Neural cell (in vitro differentiated cells): ENCODE measurements around the gene GPC3. TPM values are rescaled to one million over a fixed set of nuclear protein-coding genes. Genes with fewer than 3 reads are reported as not detected.
"Not testable (repeated sequence)": the region's sequence is repeated elsewhere in the genome, so short reads cannot be mapped to it uniquely, and the experiment has no call there.

Source experiments
- H2AFZ ChIP-seq: fragments of 200-600, 300-800 bp; sonication (generic), shearing (Covaris generic); 2 replicates; pipeline ENCODE4 v1.6.0; 2014; ENCODE audit warnings: low read depth, mild to moderate bottlenecking, antibody characterized with exemption, low read length, moderate library complexity
- H3F3A ChIP-seq: fragments of 200-600 bp; shearing (Covaris generic); 2 replicates; pipeline ENCODE4 v1.6.1; 2016; ENCODE audit warnings: mild to moderate bottlenecking, moderate library complexity, mixed read lengths, antibody characterized with exemption, low read length; ENCODE audit not compliant: insufficient read depth, poor library complexity, severe bottlenecking
- H3K27ac ChIP-seq: fragments of 200-600, 300-800 bp; sonication (generic), shearing (Covaris generic); 2 replicates; pipeline ENCODE4 v1.5.1; 2014; ENCODE audit warnings: mild to moderate bottlenecking, low read length, moderate library complexity
- H3K27me3 ChIP-seq: fragments of 300-800, 200-600 bp; sonication (generic), shearing (Covaris generic); 2 replicates; pipeline ENCODE4 v1.6.0; 2014; ENCODE audit warnings: mild to moderate bottlenecking, low read depth, low read length, moderate library complexity; ENCODE audit not compliant: insufficient read depth
- H3K36me3 ChIP-seq: fragments of 300-800, 200-600 bp; sonication (generic), shearing (Covaris generic); 2 replicates; pipeline ENCODE4 v1.5.1; 2014; ENCODE audit warnings: mild to moderate bottlenecking, antibody characterized with exemption, low read length, moderate library complexity; ENCODE audit not compliant: insufficient read depth
- H3K4me2 ChIP-seq: fragments of 300-800, 200-600 bp; sonication (generic), shearing (Covaris generic); 2 replicates; pipeline ENCODE4 v1.6.0; 2014; ENCODE audit warnings: mild to moderate bottlenecking, low read length
- H3K4me3 ChIP-seq: fragments of 300-800, 200-600 bp; sonication (generic), shearing (Covaris generic); 2 replicates; pipeline ENCODE4 v1.5.1; 2014; ENCODE audit warnings: mild to moderate bottlenecking, low read length, moderate library complexity
- H3K79me2 ChIP-seq: fragments of 200-600 bp; shearing (Covaris generic); replicated peaks from 2 replicates; pipeline ENCODE4 v1.6.0; 2014; ENCODE audit warnings: mild to moderate bottlenecking, low read length, moderate library complexity; ENCODE audit not compliant: insufficient read depth
- H3K9ac ChIP-seq: fragments of 300-800, 200-600 bp; sonication (generic), shearing (Covaris generic); 2 replicates; pipeline ENCODE4 v1.6.1; 2016; ENCODE audit warnings: mild to moderate bottlenecking, low read length, mixed read lengths
- H3K9me2 ChIP-seq: fragments of 200-600 bp; shearing (Covaris generic); 2 replicates; pipeline ENCODE4 v1.6.1; 2016; ENCODE audit warnings: mild to moderate bottlenecking, low read length, mixed read lengths; ENCODE audit not compliant: insufficient read depth
- H3K9me3 ChIP-seq: fragments of 200-600, 300-800 bp; sonication (generic), shearing (Covaris generic); 2 replicates; pipeline ENCODE4 v1.6.1; 2016; ENCODE audit warnings: mild to moderate bottlenecking, mixed run types, low read length, moderate library complexity, mixed read lengths
- H4K20me1 ChIP-seq: fragments of 200-600 bp; shearing (Covaris generic); 2 replicates; pipeline ENCODE4 v1.6.1; 2016; ENCODE audit warnings: mild to moderate bottlenecking, mixed run types; ENCODE audit not compliant: insufficient read depth
- EP300 ChIP-seq: fragments of 450-650 bp; conservative IDR thresholded peaks from 2 replicates; pipeline ENCODE4 v1.6.1; 2014; ENCODE audit warnings: antibody characterized with exemption, mild to moderate bottlenecking, moderate library complexity; ENCODE audit not compliant: poor library complexity, severe bottlenecking
- EZH2 ChIP-seq: fragments of 200-600, 300-800 bp; shearing (Covaris generic), sonication (generic); IDR thresholded peaks from 2 replicates; pipeline ENCODE4 v1.6.1; 2014; ENCODE audit warnings: antibody characterized with exemption, low read length, borderline replicate concordance, mild to moderate bottlenecking; ENCODE audit not compliant: insufficient read depth, poor library complexity, severe bottlenecking
- MXI1 ChIP-seq: fragments of 450-650 bp; conservative IDR thresholded peaks from 2 replicates; pipeline ENCODE4 v1.6.1; 2014; ENCODE audit warnings: antibody characterized with exemption, mild to moderate bottlenecking; ENCODE audit not compliant: poor library complexity, severe bottlenecking
- POLR2AphosphoS5 ChIP-seq: IDR thresholded peaks from 2 replicates; pipeline ENCODE4 v1.6.1; 2012
- RAD21 ChIP-seq: fragments of 450-650 bp; conservative IDR thresholded peaks from 2 replicates; pipeline ENCODE4 v1.6.1; 2014; ENCODE audit warnings: antibody characterized with exemption, mild to moderate bottlenecking, moderate library complexity
- SMC3 ChIP-seq: fragments of 450-650 bp; conservative IDR thresholded peaks from 2 replicates; pipeline ENCODE4 v1.6.1; 2014; ENCODE audit warnings: antibody characterized with exemption, mild to moderate bottlenecking, moderate library complexity; ENCODE audit not compliant: poor library complexity
- TAF1 ChIP-seq: IDR thresholded peaks from 2 replicates; pipeline ENCODE4 v1.6.1; 2012; ENCODE audit warnings: low read depth
- polyA plus RNA-seq: library from polyadenylated mRNA; depleted of rRNA; stranded (reverse); fragments of >200 nt; gene quantifications from 2 replicates; pipeline ENCODE4 v1.2.3, GENCODE V29; 2014
- TF ChIP-seq, protein P1 (sequence below): fragments of 450-650 bp; IDR thresholded peaks from 2 replicates; pipeline ENCODE4 v1.5.1; 2014; ENCODE audit warnings: antibody characterized with exemption, mild to moderate bottlenecking, moderate library complexity; ENCODE audit not compliant: poor library complexity, severe bottlenecking
- TF ChIP-seq, protein P2 (sequence below): IDR thresholded peaks from 2 replicates; pipeline ENCODE4 v1.6.1; 2012; ENCODE audit warnings: borderline replicate concordance

GPC3 gene
- polyA plus RNA-seq, 1 donor from 2014 or later = 2.1 TPM

DNA sequence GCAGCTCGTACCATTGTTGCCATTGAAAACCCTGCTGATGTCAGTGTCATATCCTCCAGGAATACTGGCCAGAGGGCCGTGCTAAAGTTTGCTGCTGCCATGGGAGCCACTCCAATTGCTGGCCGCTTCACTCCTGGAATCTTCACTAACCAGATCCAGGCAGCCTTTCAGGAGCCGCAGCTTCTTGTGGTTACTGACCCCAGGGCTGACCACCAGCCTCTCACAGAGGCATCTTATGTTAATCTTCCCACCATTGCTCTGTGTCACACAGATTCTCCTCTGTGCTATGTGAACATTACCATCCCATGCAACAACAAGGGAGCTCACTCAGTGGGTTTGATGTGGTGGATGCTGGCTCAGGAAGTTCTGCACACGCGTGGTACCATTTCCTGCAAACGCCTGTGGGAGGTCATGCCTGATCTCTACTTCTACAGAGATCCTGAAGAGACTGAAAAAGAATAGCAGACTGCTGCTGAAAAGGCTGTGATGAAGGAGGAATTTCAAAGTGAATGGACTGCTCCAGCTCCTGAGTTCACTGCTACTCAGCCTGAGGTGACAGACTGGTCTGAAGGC is 222.3 kb downstream of the GPC3 start:
- H3K9me3 ChIP-seq, H3K9me2 ChIP-seq, H3F3A ChIP-seq, H3K4me2 ChIP-seq, H3K27me3 ChIP-seq, H3K9ac ChIP-seq, H2AFZ ChIP-seq, H4K20me1 ChIP-seq, H3K27ac ChIP-seq, H3K79me2 ChIP-seq, H3K36me3 ChIP-seq, H3K4me3 ChIP-seq: not testable (repeated sequence)

DNA sequence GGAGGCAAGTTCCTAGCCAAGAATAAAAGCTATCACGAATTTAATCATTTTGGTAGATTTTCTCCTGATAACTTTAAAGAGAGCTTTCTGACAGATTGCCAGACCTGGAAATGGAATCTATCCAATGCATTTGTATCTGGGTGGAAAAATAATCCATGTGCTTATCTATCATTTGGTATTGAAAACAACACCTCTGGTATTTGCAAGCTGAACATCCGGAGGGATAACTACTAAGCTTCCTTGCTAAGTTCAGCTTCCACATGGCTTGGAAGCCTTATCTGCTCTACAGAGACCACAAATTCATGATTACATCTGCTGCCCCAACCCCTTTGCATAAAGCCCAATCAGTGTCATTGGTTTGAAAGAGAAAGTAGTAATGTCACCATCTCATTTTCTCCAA is 230.7 kb downstream of the GPC3 start:
- H3F3A ChIP-seq = no peaks in the 10 kb centered on the region
- H3K36me3 ChIP-seq = no peaks in the 10 kb centered on the region
- H4K20me1 ChIP-seq = no peaks in the 10 kb centered on the region
- H2AFZ ChIP-seq = no peak overlapping the region
- no peak overlapping the region for H3K9ac ChIP-seq
- H3K9me2 ChIP-seq = no peaks in the 10 kb centered on the region
- H3K27me3 ChIP-seq = no peaks in the 10 kb centered on the region
- no peaks in the 10 kb centered on the region for H3K79me2 ChIP-seq
- no peak overlapping the region for H3K4me3 ChIP-seq
- H3K4me2 ChIP-seq = no peak overlapping the region
- no peaks in the 10 kb centered on the region for H3K9me3 ChIP-seq
- TF ChIP-seq EZH2 = no peak
- TF ChIP-seq, protein P1, sequence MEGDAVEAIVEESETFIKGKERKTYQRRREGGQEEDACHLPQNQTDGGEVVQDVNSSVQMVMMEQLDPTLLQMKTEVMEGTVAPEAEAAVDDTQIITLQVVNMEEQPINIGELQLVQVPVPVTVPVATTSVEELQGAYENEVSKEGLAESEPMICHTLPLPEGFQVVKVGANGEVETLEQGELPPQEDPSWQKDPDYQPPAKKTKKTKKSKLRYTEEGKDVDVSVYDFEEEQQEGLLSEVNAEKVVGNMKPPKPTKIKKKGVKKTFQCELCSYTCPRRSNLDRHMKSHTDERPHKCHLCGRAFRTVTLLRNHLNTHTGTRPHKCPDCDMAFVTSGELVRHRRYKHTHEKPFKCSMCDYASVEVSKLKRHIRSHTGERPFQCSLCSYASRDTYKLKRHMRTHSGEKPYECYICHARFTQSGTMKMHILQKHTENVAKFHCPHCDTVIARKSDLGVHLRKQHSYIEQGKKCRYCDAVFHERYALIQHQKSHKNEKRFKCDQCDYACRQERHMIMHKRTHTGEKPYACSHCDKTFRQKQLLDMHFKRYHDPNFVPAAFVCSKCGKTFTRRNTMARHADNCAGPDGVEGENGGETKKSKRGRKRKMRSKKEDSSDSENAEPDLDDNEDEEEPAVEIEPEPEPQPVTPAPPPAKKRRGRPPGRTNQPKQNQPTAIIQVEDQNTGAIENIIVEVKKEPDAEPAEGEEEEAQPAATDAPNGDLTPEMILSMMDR = no peak
- TF ChIP-seq EP300 = no peak
- TF ChIP-seq POLR2AphosphoS5 = no peak
- no peak for TF ChIP-seq SMC3
- TF ChIP-seq, protein P2, sequence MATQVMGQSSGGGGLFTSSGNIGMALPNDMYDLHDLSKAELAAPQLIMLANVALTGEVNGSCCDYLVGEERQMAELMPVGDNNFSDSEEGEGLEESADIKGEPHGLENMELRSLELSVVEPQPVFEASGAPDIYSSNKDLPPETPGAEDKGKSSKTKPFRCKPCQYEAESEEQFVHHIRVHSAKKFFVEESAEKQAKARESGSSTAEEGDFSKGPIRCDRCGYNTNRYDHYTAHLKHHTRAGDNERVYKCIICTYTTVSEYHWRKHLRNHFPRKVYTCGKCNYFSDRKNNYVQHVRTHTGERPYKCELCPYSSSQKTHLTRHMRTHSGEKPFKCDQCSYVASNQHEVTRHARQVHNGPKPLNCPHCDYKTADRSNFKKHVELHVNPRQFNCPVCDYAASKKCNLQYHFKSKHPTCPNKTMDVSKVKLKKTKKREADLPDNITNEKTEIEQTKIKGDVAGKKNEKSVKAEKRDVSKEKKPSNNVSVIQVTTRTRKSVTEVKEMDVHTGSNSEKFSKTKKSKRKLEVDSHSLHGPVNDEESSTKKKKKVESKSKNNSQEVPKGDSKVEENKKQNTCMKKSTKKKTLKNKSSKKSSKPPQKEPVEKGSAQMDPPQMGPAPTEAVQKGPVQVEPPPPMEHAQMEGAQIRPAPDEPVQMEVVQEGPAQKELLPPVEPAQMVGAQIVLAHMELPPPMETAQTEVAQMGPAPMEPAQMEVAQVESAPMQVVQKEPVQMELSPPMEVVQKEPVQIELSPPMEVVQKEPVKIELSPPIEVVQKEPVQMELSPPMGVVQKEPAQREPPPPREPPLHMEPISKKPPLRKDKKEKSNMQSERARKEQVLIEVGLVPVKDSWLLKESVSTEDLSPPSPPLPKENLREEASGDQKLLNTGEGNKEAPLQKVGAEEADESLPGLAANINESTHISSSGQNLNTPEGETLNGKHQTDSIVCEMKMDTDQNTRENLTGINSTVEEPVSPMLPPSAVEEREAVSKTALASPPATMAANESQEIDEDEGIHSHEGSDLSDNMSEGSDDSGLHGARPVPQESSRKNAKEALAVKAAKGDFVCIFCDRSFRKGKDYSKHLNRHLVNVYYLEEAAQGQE = no peak
- TF ChIP-seq MXI1 = no peak
- TF ChIP-seq RAD21 = no peak
- no peak for TF ChIP-seq TAF1
- H3K27ac ChIP-seq = no peak overlapping the region

DNA sequence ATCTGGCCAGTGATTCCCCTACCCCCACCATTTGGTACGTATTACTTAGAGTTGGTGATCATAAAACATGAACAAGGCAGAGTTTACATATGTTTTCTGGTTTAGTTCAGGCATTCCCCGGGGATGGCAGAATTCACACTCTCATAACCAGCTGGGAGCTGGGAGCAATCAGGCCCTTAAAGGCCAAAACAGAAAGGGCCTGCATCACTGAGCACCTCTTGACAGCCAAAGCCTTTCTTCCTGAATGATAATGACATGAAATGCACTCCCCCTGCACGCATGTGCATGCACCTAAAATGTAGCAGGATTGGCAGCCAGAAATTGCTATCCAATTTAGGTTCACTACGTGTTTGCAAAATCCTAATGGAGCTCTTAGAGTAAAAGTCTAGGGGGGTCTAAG is 235.4 kb downstream of the GPC3 start:
- no peaks in the 10 kb centered on the region for H4K20me1 ChIP-seq
- H3K27ac ChIP-seq = no peak overlapping the region

More for the DNA sequence above, 235.4 kb downstream of the GPC3 start:
- TF ChIP-seq, protein P2 = no peak
- no peak for TF ChIP-seq SMC3
- TF ChIP-seq POLR2AphosphoS5 = no peak
- TF ChIP-seq RAD21 = no peak
- no peak for TF ChIP-seq TAF1
- TF ChIP-seq, protein P1 = no peak
- no peak for TF ChIP-seq EP300
- TF ChIP-seq MXI1 = no peak
- TF ChIP-seq EZH2 = no peak
- H3K9me2 ChIP-seq = no peaks in the 10 kb centered on the region
- no peaks in the 10 kb centered on the region for H3K9me3 ChIP-seq
- H3F3A ChIP-seq = no peaks in the 10 kb centered on the region
- H3K36me3 ChIP-seq = no peaks in the 10 kb centered on the region
- H2AFZ ChIP-seq = no peak overlapping the region
- no peak overlapping the region for H3K4me2 ChIP-seq
- H3K79me2 ChIP-seq = no peaks in the 10 kb centered on the region
- no peak overlapping the region for H3K9ac ChIP-seq
- no peaks in the 10 kb centered on the region for H3K27me3 ChIP-seq
- no peak overlapping the region for H3K4me3 ChIP-seq
